Kidney capillary endothelial cell (primary cell): ENCODE data around the gene CPXM1.
"Not testable (repeated sequence)": the region's sequence is repeated elsewhere in the genome, so short reads cannot be mapped to it uniquely, and the experiment has no call there.

ENCODE experiments used
- DNase-seq: peaks from one replicate; pipeline ENCODE4 v3.0.0-alpha.2; 2018; ENCODE audit warnings: low spot score

The CPXM1 gene

GRCh38 chr20:2800521-2801285, at the start of gene CPXM1:
CPXM1 (minus strand) TSS chr20:2800627; CDS start chr20:2800572, 55 bp downstream.
- DNase-seq: peak; percentile 91

- no peak for DNase-seq
Observed at GRCh38 chr20:2849529-2849928, 49.1 kb upstream of the CPXM1 start.

- DNase-seq: no peak
Observed at GRCh38 chr20:2847802-2848201, 47.4 kb upstream of the CPXM1 start.

DNA sequence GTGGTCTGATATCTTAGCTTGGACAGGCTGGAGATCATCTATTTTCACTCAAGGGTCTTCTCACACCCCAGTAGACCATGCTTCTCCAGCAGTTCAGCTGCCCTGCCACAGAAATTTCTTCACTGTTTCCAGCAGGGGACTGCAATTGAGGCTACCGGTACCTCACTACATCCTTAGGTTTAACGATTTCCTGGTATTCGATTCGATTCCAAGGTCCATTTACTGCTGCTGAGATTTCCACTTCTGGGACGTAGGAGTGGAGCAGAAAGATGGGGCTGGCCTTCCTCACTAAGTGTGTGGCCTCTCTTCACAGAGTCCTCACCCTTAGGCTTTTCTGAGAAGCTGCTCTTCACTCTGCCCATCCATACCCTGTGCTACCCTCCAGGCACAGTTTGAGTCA, 46.3 kb upstream of the CPXM1 start:
- DNase-seq: no peak

- no peak for DNase-seq
Observed at GRCh38 chr20:2845607-2846006, 45.2 kb upstream of the CPXM1 start.

DNA sequence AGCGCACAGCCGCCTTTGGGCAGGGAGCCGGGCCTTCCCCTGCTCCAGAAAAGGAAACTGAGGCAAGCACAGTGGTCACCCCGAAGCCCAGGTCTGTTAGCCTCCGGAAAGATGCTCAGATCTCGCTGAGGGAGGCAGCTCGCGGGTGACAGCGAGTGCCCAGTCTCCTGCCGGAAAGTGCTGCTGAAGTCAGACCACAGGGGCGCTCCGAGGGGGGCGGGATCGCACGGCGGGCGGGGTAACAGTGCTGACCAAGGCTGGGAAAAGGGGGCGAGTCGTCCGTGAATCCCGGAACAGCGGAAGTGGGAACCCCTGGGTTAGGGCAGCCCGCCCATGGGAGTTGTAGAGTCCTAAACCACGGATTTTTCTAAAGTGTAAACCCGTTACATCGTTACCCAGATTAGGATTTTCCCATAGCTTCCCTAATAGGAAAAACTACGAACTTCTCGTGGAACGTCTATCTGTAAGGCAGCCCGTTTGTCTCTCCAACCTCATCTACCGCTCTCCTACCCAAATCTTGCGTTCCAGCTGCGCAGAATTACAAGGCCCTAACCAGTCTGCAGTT, 40.6 kb upstream of the CPXM1 start:
- peak; percentile 38 for DNase-seq

DNA sequence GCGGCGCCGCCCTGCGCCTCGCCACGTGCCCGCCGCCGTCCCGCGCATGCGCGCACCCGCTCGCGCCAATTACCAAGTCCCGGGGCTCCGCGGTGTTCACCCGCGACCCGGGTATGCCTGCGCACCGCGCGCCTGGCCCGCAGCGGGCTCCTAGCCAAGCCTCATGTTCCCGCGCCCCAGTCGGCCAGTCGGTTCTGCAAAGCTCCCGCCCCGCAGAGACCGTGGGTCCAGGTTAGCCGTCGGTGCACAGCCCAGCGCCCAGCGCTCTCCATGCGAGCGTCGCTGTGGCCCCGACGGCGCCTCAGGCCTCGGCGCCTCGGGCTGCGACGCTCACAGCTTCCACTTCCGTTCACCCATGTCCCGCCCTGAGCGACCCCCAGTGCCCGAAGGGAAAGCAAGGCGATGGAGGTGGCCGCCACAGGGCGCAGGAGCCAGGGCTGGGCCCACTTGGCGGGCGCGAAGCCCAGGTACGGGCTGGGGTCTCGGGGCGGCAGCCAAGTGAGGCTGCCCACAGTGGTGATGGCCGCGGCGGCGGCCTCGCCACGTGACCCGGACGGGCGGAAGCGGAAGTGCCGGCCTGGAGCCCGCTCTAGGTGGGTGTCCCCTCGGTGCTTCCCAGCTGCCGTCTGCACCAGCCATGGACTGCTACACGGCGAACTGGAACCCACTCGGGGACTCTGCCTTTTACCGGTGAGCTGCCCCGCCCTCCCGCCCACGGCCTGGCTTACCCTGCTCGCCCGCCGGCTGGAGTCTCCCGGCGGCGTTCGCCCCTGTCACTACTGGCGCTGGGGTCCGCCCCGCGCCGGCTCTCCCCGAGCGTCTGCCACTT, 39.9 kb upstream of the CPXM1 start, which contains the start of the genes PCED1A and VPS16:
Gene PCED1A (minus strand): TSS at position 518 of the 829 bp plus-strand sequence. CDS start 743 bp downstream, outside the sequence.
Gene VPS16 (plus strand): TSS at position 608 of the 829 bp plus-strand sequence. CDS start 30 bp downstream, at position 638.
- DNase-seq: peak; percentile 76

DNA sequence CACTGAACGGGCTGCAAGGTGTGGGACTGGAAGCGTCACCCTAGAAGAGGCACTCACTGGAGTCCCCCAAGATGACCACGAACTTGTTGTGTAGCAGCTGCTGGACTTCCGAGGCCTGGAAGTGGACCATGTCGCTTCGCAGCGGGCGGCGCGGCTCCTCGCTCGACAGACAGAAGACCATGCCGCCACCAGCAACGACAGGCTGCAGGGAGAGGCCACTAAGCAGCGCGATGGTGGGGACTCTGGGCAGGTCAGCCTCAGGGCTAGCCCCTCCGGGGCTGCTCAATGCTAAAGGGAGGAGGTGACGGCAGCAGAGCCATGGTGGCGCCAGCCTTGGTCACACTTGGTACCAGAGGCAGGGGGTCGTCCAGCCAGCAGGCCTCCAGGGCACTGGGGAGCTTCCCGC, 39.3 kb upstream of the CPXM1 start:
- no peak for DNase-seq

- DNase-seq: no peak
Observed at GRCh38 chr20:2838847-2839671, 38.6 kb upstream of the CPXM1 start.

DNA sequence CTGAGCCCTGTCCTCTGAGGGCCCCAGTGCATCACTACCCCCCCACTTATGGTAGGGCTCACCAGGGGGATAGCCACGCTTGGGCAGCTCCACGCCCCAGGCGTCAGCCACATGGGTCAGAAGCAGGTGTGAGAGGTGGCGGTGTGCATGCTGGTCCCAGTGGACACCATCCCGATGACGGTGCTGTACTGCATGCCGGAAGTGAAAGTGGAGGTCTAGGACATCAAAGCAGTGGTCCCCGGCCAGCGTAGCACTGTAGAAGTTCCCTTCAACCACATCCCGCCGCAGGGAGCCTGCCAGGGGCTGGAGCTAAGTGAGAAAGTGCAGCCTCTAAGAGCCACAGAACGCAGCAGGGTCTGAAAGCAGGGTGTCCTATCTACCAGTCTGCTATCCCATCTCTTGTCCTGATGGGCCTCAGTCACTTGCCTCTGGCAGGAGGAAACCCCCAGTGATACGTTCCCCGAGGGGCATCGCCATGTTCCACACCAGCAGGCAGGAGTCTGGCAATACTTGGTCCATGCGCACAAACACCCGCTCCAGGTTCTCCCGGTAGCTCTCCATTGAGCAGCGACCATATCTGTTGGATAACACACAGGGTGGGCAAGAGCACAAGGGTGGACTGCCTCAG, 37.9 kb upstream of the CPXM1 start:
- no peak for DNase-seq

- peak; percentile 69 for DNase-seq
Observed at GRCh38 chr20:2837221-2837960, 37.0 kb upstream of the CPXM1 start.

DNA sequence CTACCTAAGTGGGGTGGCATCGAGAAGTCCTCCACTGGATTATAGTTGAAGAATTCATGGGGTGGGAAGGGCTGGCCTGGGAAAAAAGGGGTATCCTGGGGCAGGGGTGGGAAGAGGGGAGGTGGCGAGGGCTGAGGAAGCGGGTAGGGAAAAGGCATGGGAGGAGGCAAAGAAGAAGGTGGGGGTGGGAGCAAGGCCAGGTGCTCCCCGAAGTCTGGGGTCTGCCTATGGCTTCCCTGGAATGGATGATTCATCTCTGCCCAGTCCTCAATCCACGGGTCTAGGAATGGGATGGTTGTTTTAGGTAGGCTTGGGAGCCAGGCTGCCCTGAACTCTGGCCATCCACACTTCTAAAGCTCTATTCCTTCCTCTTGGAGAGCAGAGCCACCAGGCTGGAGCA, 35.6 kb upstream of the CPXM1 start:
- no peak for DNase-seq

DNA sequence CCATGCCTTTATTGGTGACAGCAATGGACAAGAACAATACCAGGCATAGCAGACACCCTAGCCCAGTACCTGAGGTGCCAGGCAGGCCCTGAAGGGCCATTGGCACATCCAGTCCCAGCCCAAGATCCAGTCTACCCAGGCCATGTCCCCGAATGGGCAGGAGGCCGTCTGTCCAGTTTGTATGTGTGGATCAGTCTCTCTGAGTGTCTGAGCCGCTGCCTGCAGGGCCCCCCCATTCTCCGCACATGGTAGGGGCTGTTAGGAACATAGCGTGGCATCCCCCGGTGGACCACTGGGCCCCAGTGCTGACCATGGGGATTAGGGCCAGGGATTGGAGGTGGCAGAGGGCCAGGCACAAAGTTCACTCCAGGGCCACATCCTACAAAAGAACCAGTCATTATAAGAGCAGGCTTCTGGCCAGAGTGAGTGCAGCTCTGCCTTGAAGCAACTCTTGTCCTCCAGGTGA, 34.9 kb upstream of the CPXM1 start:
- no peak for DNase-seq

- no peak for DNase-seq
Observed at GRCh38 chr20:2834401-2835110, 34.1 kb upstream of the CPXM1 start.

DNA sequence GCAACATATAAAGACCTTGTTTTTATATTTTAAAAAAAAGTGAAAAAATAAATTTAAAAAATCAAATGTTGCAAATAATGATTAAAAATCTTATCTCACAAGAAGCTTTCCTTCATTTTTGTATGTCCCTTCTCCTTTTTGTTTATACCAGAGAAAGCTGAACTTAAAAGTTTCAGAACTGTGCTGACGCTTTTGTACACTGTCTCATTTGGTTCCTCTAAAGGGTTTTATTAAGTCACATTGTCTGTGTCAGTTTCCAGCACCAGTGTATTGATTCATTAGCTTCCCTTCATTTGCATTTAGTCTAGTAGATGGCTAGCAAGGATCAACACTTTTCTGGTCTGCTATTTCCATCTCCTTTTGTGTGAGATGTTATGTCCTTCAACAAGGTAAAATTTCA, 33.3 kb upstream of the CPXM1 start:
- no peak for DNase-seq

GRCh38 chr20:2831206-2831605, 30.8 kb upstream of the CPXM1 start:
- not testable (repeated sequence) for DNase-seq

DNA sequence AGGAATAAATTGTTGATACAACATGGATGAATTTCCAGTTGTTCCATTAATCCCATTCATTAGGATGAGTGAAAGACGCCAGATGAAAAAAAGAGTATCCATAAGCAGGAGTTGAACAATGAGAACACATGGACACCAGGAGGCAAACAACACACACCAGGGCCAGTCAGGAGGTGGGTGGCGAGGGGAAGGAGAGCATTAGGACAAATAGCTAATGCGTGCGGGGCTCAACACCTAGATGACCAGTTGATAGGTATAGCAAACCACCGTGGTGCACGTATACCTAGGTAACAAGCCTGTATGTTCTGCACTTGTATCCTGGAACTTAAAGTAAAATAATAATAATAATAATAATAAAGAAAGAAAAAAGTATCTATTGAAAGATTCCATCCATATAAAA, 28.9 kb upstream of the CPXM1 start:
- DNase-seq: no peak

DNA sequence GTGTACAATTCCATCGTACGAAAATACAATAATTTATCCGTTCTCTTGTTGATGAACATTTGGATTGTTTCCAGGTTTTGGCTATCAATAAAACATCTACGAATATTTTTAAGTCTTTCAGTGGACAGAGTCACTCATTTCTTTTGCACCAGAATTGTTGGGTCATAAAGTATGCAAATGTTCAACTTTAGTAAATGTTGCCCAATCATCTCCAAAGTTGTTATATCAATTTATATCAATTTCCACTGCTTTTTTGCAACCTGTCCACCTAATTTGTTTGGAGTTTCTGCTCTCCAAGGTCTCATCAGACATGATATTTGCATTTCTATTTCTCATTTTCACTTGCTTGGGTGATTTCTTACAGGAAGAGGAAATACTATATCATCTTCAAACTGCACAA, 26.2 kb upstream of the CPXM1 start:
- DNase-seq: no peak

DNA sequence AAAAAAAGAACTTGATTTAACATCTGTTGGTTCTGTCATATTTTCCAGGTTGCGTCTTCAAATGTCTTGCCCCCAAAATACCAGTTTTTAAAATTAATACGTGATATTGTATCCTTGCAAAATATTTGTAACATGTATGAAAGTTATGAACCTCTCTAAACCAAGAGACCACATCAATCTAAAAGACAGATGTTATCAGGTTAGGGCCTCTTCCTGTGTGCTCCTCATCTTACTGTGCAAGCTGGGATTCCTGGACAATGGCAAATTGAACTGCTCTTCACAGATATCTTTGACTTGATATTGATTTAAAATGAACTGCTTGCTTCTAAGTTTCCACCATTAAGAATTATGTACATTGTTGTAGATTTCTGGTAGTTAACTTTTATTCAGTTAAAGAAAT, 25.3 kb upstream of the CPXM1 start:
- DNase-seq: no peak

GRCh38 chr20:2822073-2822472, 21.6 kb upstream of the CPXM1 start:
- DNase-seq: no peak
